ENCODE measurements around the gene ZNF483.

- TF ChIP-seq CTCF (IDR thresholded peaks at IDR 0.05) (no peak), POLR2A (IDR thresholded peaks at IDR 0.05) (no peak), POLR2AphosphoS5 (IDR thresholded peaks at IDR 0.05) (no peak)
Measured at GRCh38 chr9:111572950-111573604, 48.1 kb downstream of the ZNF483 start.
